HG03521 (cell line): ENCODE data around the gene TYRP1.
"Not testable (repeated sequence)": the region's sequence is repeated elsewhere in the genome, so short reads cannot be mapped to it uniquely, and the experiment has no call there.

ENCODE experiments used
- ATAC-seq: cut with Tn5 transposase; IDR thresholded peaks from one replicate; pipeline ENCODE4 v1.9.1; 2021; ENCODE audit warnings: mild to moderate bottlenecking, moderate library complexity; ENCODE audit not compliant: unreplicated experiment

Gene TYRP1

GRCh38 chr9:12693141-12693540 lies at the start of gene TYRP1:
Gene TYRP1, plus strand, starts transcription at chr9:12693385. Its CDS starts 612 bp downstream, at chr9:12693997.
- no peak for ATAC-seq

GRCh38 chr9:12643686-12644085 lies 49.5 kb upstream of the TYRP1 start:
- no peak for ATAC-seq

GRCh38 chr9:12648925-12649324 lies 44.3 kb upstream of the TYRP1 start:
- no peak for ATAC-seq

- no peak for ATAC-seq
Measured at GRCh38 chr9:12651125-12651524, 42.1 kb upstream of the TYRP1 start.

- no peak for ATAC-seq
Measured at GRCh38 chr9:12652973-12653372, 40.2 kb upstream of the TYRP1 start.

- ATAC-seq, result no peak
Measured at GRCh38 chr9:12656803-12657202, 36.4 kb upstream of the TYRP1 start.

- ATAC-seq, result no peak
Measured at GRCh38 chr9:12657233-12657632, 36.0 kb upstream of the TYRP1 start.

- no peak for ATAC-seq
Measured at GRCh38 chr9:12657998-12658397, 35.2 kb upstream of the TYRP1 start.

- ATAC-seq, result no peak
Measured at GRCh38 chr9:12658531-12659209, 34.5 kb upstream of the TYRP1 start.

GRCh38 chr9:12659220-12659619 lies 34.0 kb upstream of the TYRP1 start:
- ATAC-seq, result no peak

GRCh38 chr9:12666813-12667212 lies 26.4 kb upstream of the TYRP1 start:
- ATAC-seq, result no peak

- ATAC-seq, result no peak
Measured at GRCh38 chr9:12667892-12668291, 25.3 kb upstream of the TYRP1 start.

- ATAC-seq, result no peak
Measured at GRCh38 chr9:12670006-12670405, 23.2 kb upstream of the TYRP1 start.

- ATAC-seq, result no peak
Measured at GRCh38 chr9:12674961-12675360, 18.2 kb upstream of the TYRP1 start.

GRCh38 chr9:12677462-12678126 lies 15.6 kb upstream of the TYRP1 start:
- not testable (repeated sequence) for ATAC-seq

GRCh38 chr9:12680341-12680740 lies 12.8 kb upstream of the TYRP1 start:
- no peak for ATAC-seq

- ATAC-seq, result no peak
Measured at GRCh38 chr9:12680757-12681156, 12.4 kb upstream of the TYRP1 start.

- ATAC-seq, result no peak
Measured at GRCh38 chr9:12681620-12682019, 11.6 kb upstream of the TYRP1 start.

GRCh38 chr9:12684974-12685373 lies 8.2 kb upstream of the TYRP1 start:
- no peak for ATAC-seq

GRCh38 chr9:12689233-12689632 lies 4.0 kb upstream of the TYRP1 start:
- ATAC-seq, result no peak

GRCh38 chr9:12694013-12694412 lies 828 bp downstream of the TYRP1 start:
- no peak for ATAC-seq

- ATAC-seq, result no peak
Measured at GRCh38 chr9:12695474-12695873, 2.3 kb downstream of the TYRP1 start.
